Measurements from ENCODE around the gene ADAMTS3. TPM values are rescaled to one million over a fixed set of nuclear protein-coding genes. Genes with fewer than 3 reads are reported as not detected.
"Not testable (repeated sequence)": the region's sequence is repeated elsewhere in the genome, so short reads cannot be mapped to it uniquely, and the experiment has no call there.

Gene ADAMTS3
- total RNA-seq, 2 donors from 2014 or later = 5.8 to 13.0 TPM

GRCh38 chr4:72430050-72430449 lies 139.0 kb downstream of the ADAMTS3 start:
- H3K27me3 ChIP-seq (ENCODE audit: control insufficient read depth, insufficient read depth, low read length, poor library complexity, severe bottlenecking) = no peaks in the 10 kb centered on the region
- no peaks in the 10 kb centered on the region for H3K9me3 ChIP-seq (ENCODE audit: control insufficient read depth, low read length)
- H3K9ac ChIP-seq (ENCODE audit: extremely low read depth, low read length, poor library complexity, severe bottlenecking) = no peak overlapping the region
- H3K27ac ChIP-seq (ENCODE audit: low read depth, low read length) = no peak overlapping the region
- H3K36me3 ChIP-seq (ENCODE audit: control insufficient read depth, insufficient read depth, low read length) = no peaks in the 10 kb centered on the region
- no peak overlapping the region for H3K4me3 ChIP-seq (ENCODE audit: low read length)
- H3K36me3 Mint-ChIP-seq (ENCODE audit: low read depth) = no peaks in the 10 kb centered on the region
- H3K27ac Mint-ChIP-seq = no peak overlapping the region
- no peaks in the 10 kb centered on the region for H3K4me1 Mint-ChIP-seq
- TF ChIP-seq, protein P1, sequence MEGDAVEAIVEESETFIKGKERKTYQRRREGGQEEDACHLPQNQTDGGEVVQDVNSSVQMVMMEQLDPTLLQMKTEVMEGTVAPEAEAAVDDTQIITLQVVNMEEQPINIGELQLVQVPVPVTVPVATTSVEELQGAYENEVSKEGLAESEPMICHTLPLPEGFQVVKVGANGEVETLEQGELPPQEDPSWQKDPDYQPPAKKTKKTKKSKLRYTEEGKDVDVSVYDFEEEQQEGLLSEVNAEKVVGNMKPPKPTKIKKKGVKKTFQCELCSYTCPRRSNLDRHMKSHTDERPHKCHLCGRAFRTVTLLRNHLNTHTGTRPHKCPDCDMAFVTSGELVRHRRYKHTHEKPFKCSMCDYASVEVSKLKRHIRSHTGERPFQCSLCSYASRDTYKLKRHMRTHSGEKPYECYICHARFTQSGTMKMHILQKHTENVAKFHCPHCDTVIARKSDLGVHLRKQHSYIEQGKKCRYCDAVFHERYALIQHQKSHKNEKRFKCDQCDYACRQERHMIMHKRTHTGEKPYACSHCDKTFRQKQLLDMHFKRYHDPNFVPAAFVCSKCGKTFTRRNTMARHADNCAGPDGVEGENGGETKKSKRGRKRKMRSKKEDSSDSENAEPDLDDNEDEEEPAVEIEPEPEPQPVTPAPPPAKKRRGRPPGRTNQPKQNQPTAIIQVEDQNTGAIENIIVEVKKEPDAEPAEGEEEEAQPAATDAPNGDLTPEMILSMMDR (conservative IDR thresholded peaks at IDR 0.05) = no peak
- H3K4me1 ChIP-seq (ENCODE audit: control insufficient read depth, insufficient read depth, low read length) = no peaks in the 10 kb centered on the region
- H3K27me3 Mint-ChIP-seq (ENCODE audit: insufficient read depth) = no peaks in the 10 kb centered on the region
- H3K9me3 Mint-ChIP-seq = no peaks in the 10 kb centered on the region
- no peak overlapping the region for H3K4me3 Mint-ChIP-seq
- DNase-seq = no peak

DNA sequence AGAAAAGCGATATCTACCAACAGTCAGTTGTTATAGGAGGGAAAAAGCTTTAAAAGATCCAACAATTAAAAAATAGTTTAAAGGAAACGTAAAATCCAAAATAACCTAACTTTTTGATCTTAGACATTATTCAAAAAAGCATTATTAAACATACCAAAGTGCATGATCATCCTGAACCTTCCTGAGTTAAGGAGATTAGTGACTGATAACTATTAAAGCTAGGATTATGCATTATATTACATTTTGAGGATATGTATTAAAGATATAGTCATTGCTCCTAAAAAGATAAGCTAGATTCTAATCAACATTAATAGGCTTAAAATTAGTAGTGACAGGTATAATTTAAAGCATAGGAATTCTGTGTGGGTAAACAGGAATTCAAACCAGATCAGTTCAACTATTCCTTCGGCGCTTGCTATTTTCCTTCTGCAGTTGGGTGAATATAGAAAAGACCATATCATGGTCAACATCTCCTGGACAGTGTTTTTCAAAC lies 139.6 kb downstream of the ADAMTS3 start:
- H3K27ac ChIP-seq (ENCODE audit: low read depth, low read length) = no peak overlapping the region
- TF ChIP-seq, protein P1 (conservative IDR thresholded peaks at IDR 0.05) = no peak
- no peak for DNase-seq
- Mint-ChIP-seq H3K4me3 (no peak overlapping the region), H3K4me1 (no peaks in the 10 kb centered on the region), H3K9me3 (no peaks in the 10 kb centered on the region), H3K27ac (no peak overlapping the region), H3K27me3 (ENCODE audit: insufficient read depth) (no peaks in the 10 kb centered on the region), H3K36me3 (ENCODE audit: low read depth) (no peaks in the 10 kb centered on the region)
- no peak overlapping the region for H3K9ac ChIP-seq (ENCODE audit: extremely low read depth, low read length, poor library complexity, severe bottlenecking)
- H3K27me3 ChIP-seq (ENCODE audit: control insufficient read depth, insufficient read depth, low read length, poor library complexity, severe bottlenecking) = no peaks in the 10 kb centered on the region
- 92 to 93% methylated on average over 2 to 4 of the region's 4 CpGs for WGBS, 2 experiments (ENCODE audit: insufficient coverage in 1 of 2, insufficient read length in 1 of 2)
- no peaks in the 10 kb centered on the region for H3K9me3 ChIP-seq (ENCODE audit: control insufficient read depth, low read length)
- no peak overlapping the region for H3K4me3 ChIP-seq (ENCODE audit: low read length)
- no peaks in the 10 kb centered on the region for H3K4me1 ChIP-seq (ENCODE audit: control insufficient read depth, insufficient read depth, low read length)
- H3K36me3 ChIP-seq (ENCODE audit: control insufficient read depth, insufficient read depth, low read length) = no peaks in the 10 kb centered on the region

DNA sequence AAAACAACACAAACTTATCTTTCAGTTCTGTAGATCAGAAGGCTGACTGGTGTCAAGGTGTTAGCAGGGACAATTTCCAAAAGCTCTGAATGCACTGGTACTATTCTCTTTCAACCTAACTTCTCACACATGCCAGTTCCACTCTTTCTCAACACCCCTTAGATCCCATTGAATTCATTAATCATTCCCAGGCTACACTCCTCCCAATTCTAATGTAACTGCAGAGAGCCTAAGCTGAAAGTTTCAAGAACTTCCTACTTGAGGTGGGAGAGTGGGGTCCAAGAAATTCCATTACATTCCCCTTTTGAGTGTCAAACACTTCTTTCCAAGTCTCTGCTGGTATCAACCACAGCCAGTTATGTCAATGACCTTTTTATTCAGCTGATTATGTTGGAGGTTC lies 142.0 kb downstream of the ADAMTS3 start:
- Histone ChIP-seq H3K9ac (ENCODE audit: extremely low read depth, low read length, poor library complexity, severe bottlenecking) (no peak overlapping the region), H3K4me3 (ENCODE audit: low read length) (no peak overlapping the region), H3K27ac (ENCODE audit: low read depth, low read length) (no peak overlapping the region), H3K27me3 (ENCODE audit: control insufficient read depth, insufficient read depth, low read length, poor library complexity, severe bottlenecking) (no peaks in the 10 kb centered on the region), H3K36me3 (ENCODE audit: control insufficient read depth, insufficient read depth, low read length) (no peaks in the 10 kb centered on the region), H3K9me3 (ENCODE audit: control insufficient read depth, low read length) (no peaks in the 10 kb centered on the region), H3K4me1 (ENCODE audit: control insufficient read depth, insufficient read depth, low read length) (no peaks in the 10 kb centered on the region)
- H3K4me3 Mint-ChIP-seq = no peak overlapping the region
- no peak for DNase-seq
- no peak overlapping the region for H3K27ac Mint-ChIP-seq
- H3K27me3 Mint-ChIP-seq (ENCODE audit: insufficient read depth) = no peaks in the 10 kb centered on the region
- no peaks in the 10 kb centered on the region for H3K4me1 Mint-ChIP-seq
- TF ChIP-seq, protein P1 (conservative IDR thresholded peaks at IDR 0.05) = no peak
- no peaks in the 10 kb centered on the region for H3K36me3 Mint-ChIP-seq (ENCODE audit: low read depth)
- H3K9me3 Mint-ChIP-seq = no peaks in the 10 kb centered on the region

DNA sequence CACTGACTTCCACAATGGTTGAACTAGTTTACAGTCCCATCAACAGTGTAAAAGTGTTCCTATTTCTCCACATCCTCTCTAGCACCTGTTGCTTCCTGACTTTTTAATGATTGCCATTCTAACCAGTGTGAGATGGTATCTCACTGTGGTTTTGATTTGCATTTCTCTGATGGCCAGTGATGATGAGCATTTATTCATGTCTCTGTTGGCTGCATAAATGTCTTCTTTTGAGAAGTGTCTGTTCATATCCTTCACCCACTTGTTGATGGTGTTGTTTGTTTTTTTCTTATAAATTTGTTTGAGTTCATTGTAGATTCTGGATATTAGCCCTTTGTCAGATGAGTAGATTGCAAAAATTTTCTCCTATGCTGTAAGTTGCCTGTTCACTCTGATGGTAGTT lies 143.1 kb downstream of the ADAMTS3 start:
- H3K4me3 ChIP-seq (ENCODE audit: low read length); DNase-seq; H3K27ac Mint-ChIP-seq; H3K4me1 ChIP-seq (ENCODE audit: control insufficient read depth, insufficient read depth, low read length); H3K4me1 Mint-ChIP-seq; H3K27ac ChIP-seq (ENCODE audit: low read depth, low read length); H3K9ac ChIP-seq (ENCODE audit: extremely low read depth, low read length, poor library complexity, severe bottlenecking); H3K4me3 Mint-ChIP-seq; H3K27me3 ChIP-seq (ENCODE audit: control insufficient read depth, insufficient read depth, low read length, poor library complexity, severe bottlenecking); H3K9me3 Mint-ChIP-seq; H3K36me3 ChIP-seq (ENCODE audit: control insufficient read depth, insufficient read depth, low read length); H3K36me3 Mint-ChIP-seq (ENCODE audit: low read depth); H3K9me3 ChIP-seq (ENCODE audit: control insufficient read depth, low read length); H3K27me3 Mint-ChIP-seq (ENCODE audit: insufficient read depth): not testable (repeated sequence)
